Thyroid gland (tissue), 4 donors: ENCODE measurements around the gene TPRG1. TPM values are rescaled to one million over a fixed set of nuclear protein-coding genes. Genes with fewer than 3 reads are reported as not detected.

Experiments
- DNase-seq, 2 donors: peaks; one replicate each; pipeline ENCODE4 v3.0.0-alpha.2; 2019
- H3K27ac ChIP-seq, 3 donors: fragments of 200-600 bp; sonication (generic); 1 replicate in 2 of 3; 2 replicates in 1 of 3; pipeline ENCODE4 v1.5.1; 2016 to 2019; ENCODE audit warnings: mild to moderate bottlenecking in 1 of 3, moderate library complexity in 1 of 3
- H3K27me3 ChIP-seq: fragments of 200-600 bp; sonication (generic); one replicate; pipeline ENCODE4 v1.5.1; 2019
- H3K36me3 ChIP-seq, 2 donors: fragments of 200-600 bp; sonication (generic); one replicate each; pipeline ENCODE4 v1.5.1; 2016 to 2019
- H3K4me1 ChIP-seq, 2 donors: fragments of 200-600 bp; sonication (generic); one replicate each; pipeline ENCODE4 v1.5.1; 2017 to 2019
- H3K4me3 ChIP-seq, 3 donors: fragments of 200-600 bp; sonication (generic); replicated peaks in 1 of 3; 1 replicate in 2 of 3; 2 replicates in 1 of 3; pipeline ENCODE4 v1.5.1; 2016; ENCODE audit warnings: mild to moderate bottlenecking in 1 of 3
- H3K9me3 ChIP-seq: fragments of 200-600 bp; sonication (generic); one replicate; pipeline ENCODE4 v1.5.1; 2017
- CTCF ChIP-seq, 6 experiments: fragments of 200-600 bp in 3 of 6; fragments of 450-650 bp in 3 of 6; sonication (generic) in 3 of 6; IDR thresholded peaks; one replicate each; pipeline ENCODE4 v1.5.1; 2016 to 2019; ENCODE audit warnings: antibody characterized with exemption in 6 of 6, mild to moderate bottlenecking in 2 of 6, inconsistent platforms in 1 of 6, moderate library complexity in 1 of 6
- POLR2A ChIP-seq, 2 donors: fragments of 450-650 bp; IDR thresholded peaks; one replicate each; pipeline ENCODE4 v1.6.1; 2017; ENCODE audit warnings: antibody characterized with exemption in 2 of 2, mild to moderate bottlenecking in 2 of 2, moderate library complexity in 1 of 2
- WGBS, 2 donors: methylation state at CpG; one replicate each; pipeline ENCODE4 v1.1.5; 2017; 5-methylcytosine and 5-hydroxymethylcytosine counted together
- intact Hi-C: fragments of 100-400 bp; cut with DNase I; formaldehyde crosslinking; loops from one replicate; pipeline ENCODE4 v1.15.1; 2023
- total RNA-seq, 4 donors: library from RNA; depleted of rRNA; stranded (reverse); fragments of >200 nt; gene quantifications; one replicate each; pipeline ENCODE4 v1.2.3, GENCODE V29; 2016

The TPRG1 gene
- total RNA-seq, 4 donors from 2014 or later: 2.0 to 10.5 (median 5.7) TPM

DNA sequence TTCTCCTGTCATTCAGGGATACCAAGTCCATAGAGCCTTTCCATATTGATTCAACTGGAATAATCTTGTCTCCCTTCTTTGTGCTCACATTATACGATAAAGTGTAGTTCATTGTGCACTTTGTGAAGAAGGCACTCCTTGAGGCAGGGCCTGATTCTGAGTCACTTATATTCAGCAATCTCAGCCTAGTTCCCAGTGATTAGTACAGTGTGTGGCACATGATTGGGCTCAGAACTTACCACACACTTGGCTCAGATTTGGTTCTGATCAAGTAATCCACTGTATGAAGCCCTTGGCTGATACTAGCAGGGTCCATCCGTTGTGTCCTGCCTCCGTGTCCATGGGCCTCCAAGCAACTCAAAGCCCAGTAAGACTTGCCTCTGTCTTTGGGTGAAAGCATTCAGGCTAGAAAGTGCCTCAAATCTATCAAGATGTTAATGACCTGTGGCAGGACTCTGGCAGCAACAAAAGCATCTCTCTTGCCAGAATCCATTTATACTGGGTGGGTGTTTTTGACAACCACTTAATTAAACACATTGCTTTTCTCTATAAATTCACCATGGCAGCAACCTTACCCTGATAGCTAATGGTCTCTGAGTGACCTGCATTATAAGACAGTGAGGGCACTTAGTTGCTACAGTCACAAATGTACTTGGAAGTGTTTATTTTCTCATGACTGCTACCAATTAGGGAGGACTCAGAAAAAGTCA lies 51.3 kb downstream of the TPRG1 start:
- TF ChIP-seq POLR2A (IDR thresholded peaks at IDR 0.05): no peak
- TF ChIP-seq CTCF (IDR thresholded peaks at IDR 0.05): no peak
- 68 to 73% methylated on average over 3 of the region's 3 CpGs for WGBS, 2 donors
- H3K4me3 ChIP-seq: no peak overlapping the region

DNA sequence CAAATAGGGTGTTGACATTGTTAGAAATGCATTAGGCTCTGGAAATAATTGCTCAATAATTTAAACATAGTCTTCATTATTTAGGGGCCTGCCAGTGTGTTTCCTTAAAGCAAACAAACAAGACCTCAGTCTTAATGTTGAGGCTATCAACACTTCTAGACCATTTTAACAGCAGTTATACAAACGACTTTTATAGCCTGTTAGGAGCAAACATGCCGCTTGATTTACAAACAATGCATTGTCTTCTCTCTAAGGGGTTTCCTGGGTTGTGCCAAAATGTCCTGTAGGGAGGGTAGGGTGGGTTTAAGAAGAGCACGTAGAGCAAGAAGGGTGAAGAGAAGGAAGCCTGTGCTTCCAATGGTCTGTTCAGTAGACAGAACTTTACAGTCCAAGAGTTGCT lies 53.7 kb downstream of the TPRG1 start:
- DNase-seq: no peak
- H3K27ac ChIP-seq: no peak overlapping the region
- 65 to 72% methylated on average over 3 of the region's 3 CpGs for WGBS, 2 donors
- intact Hi-C loops: no loop called here
- H3K9me3 ChIP-seq: no peaks in the 10 kb centered on the region
- no peak overlapping the region for H3K4me3 ChIP-seq
- no peaks in the 10 kb centered on the region for H3K4me1 ChIP-seq
- no peak for TF ChIP-seq POLR2A (IDR thresholded peaks at IDR 0.05)
- TF ChIP-seq CTCF (IDR thresholded peaks at IDR 0.05): no peak
- H3K27me3 ChIP-seq: no peaks in the 10 kb centered on the region
- no peaks in the 10 kb centered on the region for H3K36me3 ChIP-seq

More for the DNA sequence above, 51.3 kb downstream of the TPRG1 start:
- Histone ChIP-seq H3K4me1 (no peaks in the 10 kb centered on the region), H3K9me3 (no peaks in the 10 kb centered on the region), H3K27ac (no peak overlapping the region), H3K36me3 (no peaks in the 10 kb centered on the region), H3K27me3 (no peaks in the 10 kb centered on the region)
- no peak for DNase-seq
- intact Hi-C loops: no loop called here

- intact Hi-C loops: no loop called here
- TF ChIP-seq CTCF (IDR thresholded peaks at IDR 0.05) (no peak), POLR2A (IDR thresholded peaks at IDR 0.05) (no peak)
- no peak for DNase-seq
- Histone ChIP-seq H3K27me3 (no peaks in the 10 kb centered on the region), H3K4me1 (no peaks in the 10 kb centered on the region), H3K27ac (no peak overlapping the region), H3K4me3 (no peak overlapping the region), H3K9me3 (no peaks in the 10 kb centered on the region), H3K36me3 (no peaks in the 10 kb centered on the region)
- WGBS, 2 donors: 88 to 91% methylated on average over 3 of the region's 3 CpGs
These were observed 55.5 kb downstream of the TPRG1 start for GRCh38 chr3:189227249-189227648.

GRCh38 chr3:189229196-189229828 lies 57.5 kb downstream of the TPRG1 start:
- TF ChIP-seq CTCF (IDR thresholded peaks at IDR 0.05): no peak
- no peak for TF ChIP-seq POLR2A (IDR thresholded peaks at IDR 0.05)
- WGBS, 2 donors: 73 to 78% methylated on average over 5 of the region's 5 CpGs
- no peaks in the 10 kb centered on the region for H3K36me3 ChIP-seq

GRCh38 chr3:189232790-189233189 lies 61.0 kb downstream of the TPRG1 start:
- TF ChIP-seq CTCF (IDR thresholded peaks at IDR 0.05): no peak
- no peak for TF ChIP-seq POLR2A (IDR thresholded peaks at IDR 0.05)
- WGBS, 2 donors: 63 to 64% methylated on average over 3 of the region's 3 CpGs

More at GRCh38 chr3:189229196-189229828, 57.5 kb downstream of the TPRG1 start:
- no peak for DNase-seq
- Histone ChIP-seq H3K27ac (no peak overlapping the region), H3K27me3 (no peaks in the 10 kb centered on the region), H3K9me3 (no peaks in the 10 kb centered on the region), H3K4me1 (no peaks in the 10 kb centered on the region), H3K4me3 (no peak overlapping the region)
- intact Hi-C loops: no loop called here

More at GRCh38 chr3:189232790-189233189, 61.0 kb downstream of the TPRG1 start:
- intact Hi-C loops: no loop called here
- no peaks in the 10 kb centered on the region for H3K27me3 ChIP-seq
- H3K9me3 ChIP-seq: no peaks in the 10 kb centered on the region
- H3K4me3 ChIP-seq: no peak overlapping the region
- H3K27ac ChIP-seq: no peak overlapping the region
- H3K4me1 ChIP-seq: no peaks in the 10 kb centered on the region
- no peaks in the 10 kb centered on the region for H3K36me3 ChIP-seq
- DNase-seq: no peak
